Coronary artery (tissue), 2 donors: Measurements from ENCODE around the gene ABCC6.

ENCODE experiments used
- DNase-seq: peaks from one replicate; pipeline ENCODE4 v3.0.0-alpha.2; 2017; ENCODE audit warnings: low spot score
- H3K27ac ChIP-seq, 2 donors: fragments of 200-600 bp; sonication (generic); one replicate each; pipeline ENCODE4 v1.5.1; 2016 to 2019
- H3K4me3 ChIP-seq: fragments of 200-600 bp; sonication (generic); 2 replicates; pipeline ENCODE4 v1.5.1; 2016; ENCODE audit warnings: mild to moderate bottlenecking, moderate library complexity
- TF ChIP-seq, protein P1 (sequence below): fragments of 200-600 bp; sonication (generic); IDR thresholded peaks from one replicate; pipeline ENCODE4 v1.5.1; 2019; ENCODE audit warnings: antibody characterized with exemption

The ABCC6 gene

DNA sequence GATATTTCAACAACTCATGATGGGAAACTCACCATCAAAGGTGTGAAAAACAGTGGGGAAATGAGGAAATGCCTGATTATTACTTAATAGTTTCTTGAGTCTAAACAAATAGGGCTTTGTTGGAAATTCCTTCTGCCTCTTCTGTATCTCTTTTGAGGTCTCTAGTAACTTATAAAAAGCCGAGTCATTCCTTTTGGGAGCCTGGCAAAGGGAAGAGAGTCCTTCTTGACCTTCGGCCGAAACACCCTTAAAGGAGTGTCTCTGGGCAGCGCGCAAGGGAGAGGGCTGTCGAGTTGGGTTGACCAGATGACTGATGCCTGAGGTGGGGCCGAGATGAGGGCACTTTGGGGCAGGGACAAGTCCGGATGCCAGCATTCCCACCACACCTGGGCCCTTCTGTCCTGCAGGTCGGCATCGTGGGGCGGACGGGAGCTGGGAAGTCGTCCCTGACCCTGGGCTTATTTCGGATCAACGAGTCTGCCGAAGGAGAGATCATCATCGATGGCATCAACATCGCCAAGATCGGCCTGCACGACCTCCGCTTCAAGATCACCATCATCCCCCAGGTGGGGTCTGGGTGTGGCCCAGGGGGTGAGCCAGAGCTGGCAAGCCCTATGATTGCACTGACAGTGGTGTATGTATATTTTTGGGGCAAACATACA is 89.2 kb downstream of the ABCC6 start:
- Histone ChIP-seq H3K27ac (no peak overlapping the region), H3K4me3 (no peak overlapping the region)
- DNase-seq: no peak
- TF ChIP-seq, protein P1, sequence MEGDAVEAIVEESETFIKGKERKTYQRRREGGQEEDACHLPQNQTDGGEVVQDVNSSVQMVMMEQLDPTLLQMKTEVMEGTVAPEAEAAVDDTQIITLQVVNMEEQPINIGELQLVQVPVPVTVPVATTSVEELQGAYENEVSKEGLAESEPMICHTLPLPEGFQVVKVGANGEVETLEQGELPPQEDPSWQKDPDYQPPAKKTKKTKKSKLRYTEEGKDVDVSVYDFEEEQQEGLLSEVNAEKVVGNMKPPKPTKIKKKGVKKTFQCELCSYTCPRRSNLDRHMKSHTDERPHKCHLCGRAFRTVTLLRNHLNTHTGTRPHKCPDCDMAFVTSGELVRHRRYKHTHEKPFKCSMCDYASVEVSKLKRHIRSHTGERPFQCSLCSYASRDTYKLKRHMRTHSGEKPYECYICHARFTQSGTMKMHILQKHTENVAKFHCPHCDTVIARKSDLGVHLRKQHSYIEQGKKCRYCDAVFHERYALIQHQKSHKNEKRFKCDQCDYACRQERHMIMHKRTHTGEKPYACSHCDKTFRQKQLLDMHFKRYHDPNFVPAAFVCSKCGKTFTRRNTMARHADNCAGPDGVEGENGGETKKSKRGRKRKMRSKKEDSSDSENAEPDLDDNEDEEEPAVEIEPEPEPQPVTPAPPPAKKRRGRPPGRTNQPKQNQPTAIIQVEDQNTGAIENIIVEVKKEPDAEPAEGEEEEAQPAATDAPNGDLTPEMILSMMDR: no peak

DNA sequence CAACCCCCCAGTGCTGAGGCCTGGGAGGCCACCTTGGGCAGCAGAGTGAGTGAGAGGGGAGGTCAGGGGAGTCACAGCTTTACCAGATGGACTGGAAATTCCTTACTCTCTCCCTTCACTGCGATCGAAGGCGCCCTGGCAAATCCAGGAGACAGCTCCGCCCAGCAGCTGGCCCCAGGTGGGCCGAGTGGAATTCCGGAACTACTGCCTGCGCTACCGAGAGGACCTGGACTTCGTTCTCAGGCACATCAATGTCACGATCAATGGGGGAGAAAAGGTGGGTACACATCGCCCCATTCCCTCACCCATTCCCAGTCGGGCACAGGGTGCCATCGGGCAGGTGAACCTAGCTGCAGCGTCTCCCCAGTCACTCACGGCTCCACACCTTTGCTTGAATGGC is 91.6 kb downstream of the ABCC6 start:
- TF ChIP-seq, protein P1: no peak
- no peak overlapping the region for H3K4me3 ChIP-seq
- no peak for DNase-seq
- H3K27ac ChIP-seq: no peak overlapping the region

DNA sequence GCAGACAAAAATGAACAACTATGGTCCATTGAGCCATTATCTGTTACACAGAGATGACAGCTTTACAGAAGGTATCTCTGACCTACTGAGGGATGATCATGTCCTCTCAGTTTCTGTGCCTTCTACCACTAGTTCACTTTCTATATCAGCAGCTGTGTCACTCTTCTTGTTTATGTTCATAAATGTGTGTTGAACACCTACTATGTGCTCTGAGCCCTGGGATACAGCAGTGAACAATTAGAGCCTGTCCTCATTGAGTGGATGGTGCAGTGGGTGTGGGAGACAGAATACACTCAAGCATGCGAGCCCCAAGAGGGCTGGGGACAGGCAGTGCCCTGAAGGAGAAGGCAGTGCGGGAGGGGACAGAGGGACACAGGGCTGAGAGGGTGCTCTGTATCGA is 92.1 kb downstream of the ABCC6 start:
- Histone ChIP-seq H3K27ac (no peak overlapping the region), H3K4me3 (no peak overlapping the region)
- TF ChIP-seq, protein P1: no peak
- DNase-seq: no peak

DNA sequence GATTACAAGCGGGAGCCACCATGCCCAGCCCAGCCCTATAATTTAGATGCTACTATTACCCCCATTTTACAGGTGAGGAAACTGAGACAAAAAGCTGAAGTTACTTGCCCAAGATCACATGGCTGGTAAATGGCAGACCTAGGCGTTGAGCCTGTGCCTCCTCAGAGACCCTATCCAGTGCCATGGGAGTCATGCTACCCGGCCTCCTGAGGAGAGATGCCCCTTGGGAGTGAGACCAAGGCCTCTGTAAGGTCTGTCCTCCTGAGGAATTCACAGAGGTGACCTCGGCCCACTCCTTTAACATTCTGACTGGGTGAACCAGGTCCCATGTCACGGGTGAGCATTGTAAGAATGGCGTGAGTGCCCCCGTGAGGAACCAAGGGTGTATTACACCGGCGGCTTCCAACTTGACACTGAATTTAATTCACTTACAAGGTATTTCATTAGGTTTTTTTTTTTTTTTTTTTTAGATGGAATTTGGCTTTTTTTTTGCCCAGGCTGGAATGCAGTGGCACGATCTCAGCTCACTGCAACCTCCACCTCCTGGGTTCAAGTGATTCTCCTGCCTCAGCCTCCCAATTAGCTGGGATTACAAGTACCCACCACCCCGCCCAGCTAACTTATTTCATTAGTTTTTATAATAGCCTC is 95.7 kb downstream of the ABCC6 start:
- TF ChIP-seq, protein P1: peak; percentile 77
- H3K4me3 ChIP-seq: no peak overlapping the region
- peak overlapping the region; percentile 25 to 71 for H3K27ac ChIP-seq
- peak; percentile 80 for DNase-seq

DNA sequence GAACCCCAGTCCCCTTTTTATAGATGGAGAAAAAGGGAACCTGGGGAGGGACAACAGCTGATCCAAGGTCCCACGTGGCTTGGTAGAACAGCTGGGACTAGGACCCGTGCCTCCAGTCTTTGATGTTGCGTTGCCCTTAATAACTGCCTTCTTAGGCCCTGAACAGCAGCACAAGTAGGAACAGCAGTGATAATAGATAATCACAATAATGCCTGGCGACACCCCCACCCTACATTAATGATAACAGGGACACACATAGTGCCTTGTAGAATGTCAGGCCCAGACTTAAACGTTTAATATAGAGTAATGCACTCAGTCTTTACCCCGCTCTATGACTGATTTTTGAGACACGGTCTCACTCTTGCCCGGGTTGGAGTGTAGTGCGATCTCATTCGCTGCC is 96.4 kb downstream of the ABCC6 start:
- Histone ChIP-seq H3K27ac (peak overlapping the region in 1 of 2 donors; percentile 71), H3K4me3 (no peak overlapping the region)
- TF ChIP-seq, protein P1: no peak
- no peak for DNase-seq

DNA sequence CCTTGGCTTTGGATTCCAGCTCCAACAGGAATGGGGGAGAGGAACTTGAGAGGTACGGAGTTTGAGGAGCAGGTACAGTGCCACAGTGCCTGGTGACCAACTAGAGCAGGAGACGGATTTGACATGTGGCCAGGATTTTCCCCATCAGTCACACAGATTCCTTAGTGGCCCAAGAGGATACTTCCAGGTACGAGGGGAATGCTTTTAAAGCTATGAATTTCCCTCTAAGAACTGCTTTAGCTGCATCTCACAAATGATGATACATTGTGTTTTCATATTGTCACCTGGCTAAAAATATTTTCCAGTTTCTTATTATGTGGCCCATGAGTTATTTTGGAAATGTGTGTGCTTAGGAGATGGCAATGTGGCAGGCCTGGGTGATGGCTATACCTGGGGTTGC is 98.3 kb downstream of the ABCC6 start:
- no peak for DNase-seq
- TF ChIP-seq, protein P1: no peak
- Histone ChIP-seq H3K27ac (peak overlapping the region in 1 of 2 donors; percentile 51), H3K4me3 (no peak overlapping the region)

DNA sequence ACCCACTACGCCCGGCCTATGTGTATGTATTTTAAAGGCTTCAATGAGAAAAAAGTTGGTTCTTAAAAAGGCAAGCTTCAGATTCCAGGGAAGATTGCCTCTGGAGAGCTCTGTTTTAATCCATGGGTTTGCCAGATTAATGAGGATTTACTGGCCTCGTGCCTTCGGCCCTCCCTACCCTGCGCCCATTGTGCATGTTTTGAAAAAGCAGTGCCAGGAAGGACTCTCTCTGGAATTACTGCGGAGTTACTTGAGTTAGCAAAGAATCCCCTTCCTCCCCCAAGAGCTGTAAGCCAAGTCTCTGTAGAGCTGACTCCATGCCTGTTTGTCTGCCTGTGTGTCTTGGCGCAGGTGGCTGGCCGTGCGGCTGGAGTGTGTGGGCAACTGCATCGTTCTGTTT is 98.9 kb downstream of the ABCC6 start:
- Histone ChIP-seq H3K4me3 (no peak overlapping the region), H3K27ac (peak overlapping the region in 1 of 2 donors; percentile 51)
- TF ChIP-seq, protein P1: no peak
- DNase-seq: no peak
